Astrocyte (in vitro differentiated cells and primary cell): Measurements from ENCODE around the gene COL27A1. TPM values are rescaled to one million over a fixed set of nuclear protein-coding genes. Genes with fewer than 3 reads are reported as not detected.
"Not testable (repeated sequence)": the region's sequence is repeated elsewhere in the genome, so short reads cannot be mapped to it uniquely, and the experiment has no call there.

Experiments used
- DNase-seq: peaks from one replicate; pipeline ENCODE4 v3.0.0-alpha.2; 2010; ENCODE audit warnings: low read depth
- FAIRE-seq: peaks from 2 replicates; lab custom pipeline; 2011; peaks lifted over from hg19 to GRCh38; lab: Jason Lieb, UNC
- H2AFZ ChIP-seq: 2 replicates; pipeline ENCODE4 v1.6.0; 2012; ENCODE audit warnings: low read depth, low read length, inconsistent platforms
- H3K27ac ChIP-seq: 2 replicates; pipeline ENCODE4 v1.5.1; 2011; ENCODE audit warnings: low read depth, low read length, inconsistent platforms
- H3K27me3 ChIP-seq: 2 replicates; pipeline ENCODE4 v1.6.0; 2011; ENCODE audit warnings: low read length, inconsistent platforms; ENCODE audit not compliant: insufficient read depth
- H3K36me3 ChIP-seq: 2 replicates; pipeline ENCODE4 v1.5.1; 2011; ENCODE audit warnings: low read length, inconsistent platforms; ENCODE audit not compliant: insufficient read depth
- H3K4me1 ChIP-seq: 2 replicates; pipeline ENCODE4 v1.5.1; 2011; ENCODE audit warnings: low read length, inconsistent platforms; ENCODE audit not compliant: insufficient read depth
- H3K4me2 ChIP-seq: 2 replicates; pipeline ENCODE4 v1.6.0; 2012; ENCODE audit warnings: low read length, inconsistent platforms
- H3K4me3 ChIP-seq: 2 replicates; pipeline ENCODE4 v1.5.1; 2011; ENCODE audit warnings: low read depth, mild to moderate bottlenecking, low read length, inconsistent platforms; ENCODE audit not compliant: insufficient read depth
- H3K79me2 ChIP-seq: 2 replicates; pipeline ENCODE4 v1.6.0; 2012; ENCODE audit warnings: mild to moderate bottlenecking, low read length, inconsistent platforms; ENCODE audit not compliant: insufficient read depth
- H3K9ac ChIP-seq: 2 replicates; pipeline ENCODE4 v1.6.0; 2012; ENCODE audit warnings: mild to moderate bottlenecking, low read length, inconsistent platforms
- H3K9me3 ChIP-seq: 2 replicates; pipeline ENCODE4 v1.5.1; 2012; ENCODE audit warnings: low read depth, mild to moderate bottlenecking, low read length, inconsistent platforms; ENCODE audit not compliant: insufficient read depth
- H4K20me1 ChIP-seq: 2 replicates; pipeline ENCODE4 v1.6.0; 2012; ENCODE audit warnings: low read length, inconsistent platforms; ENCODE audit not compliant: insufficient read depth
- H3K27ac Mint-ChIP-seq: one replicate; pipeline ENCODE4 v1.8.0; 2021; ENCODE audit warnings: mild to moderate bottlenecking, mixed read lengths; ENCODE audit not compliant: unreplicated experiment
- H3K27me3 Mint-ChIP-seq: one replicate; pipeline ENCODE4 v1.8.0; 2021; ENCODE audit warnings: low read depth, mixed read lengths; ENCODE audit not compliant: unreplicated experiment
- H3K36me3 Mint-ChIP-seq: one replicate; pipeline ENCODE4 v1.8.0; 2021; ENCODE audit warnings: low read depth, mixed read lengths; ENCODE audit not compliant: unreplicated experiment
- H3K4me1 Mint-ChIP-seq: one replicate; pipeline ENCODE4 v1.8.0; 2021; ENCODE audit warnings: low read depth, mixed read lengths; ENCODE audit not compliant: unreplicated experiment
- H3K4me3 Mint-ChIP-seq: one replicate; pipeline ENCODE4 v1.8.0; 2021; ENCODE audit warnings: mild to moderate bottlenecking, moderate library complexity, mixed read lengths; ENCODE audit not compliant: unreplicated experiment
- H3K9me3 Mint-ChIP-seq: one replicate; pipeline ENCODE4 v1.8.0; 2021; ENCODE audit warnings: mild to moderate bottlenecking, mixed read lengths; ENCODE audit not compliant: unreplicated experiment
- CTCF ChIP-seq: IDR thresholded peaks from 2 replicates; pipeline ENCODE4 v1.5.1; 2011; ENCODE audit warnings: low read depth, mild to moderate bottlenecking, inconsistent platforms, low read length, moderate library complexity; ENCODE audit not compliant: insufficient read depth
- EZH2 ChIP-seq: IDR thresholded peaks from 2 replicates; pipeline ENCODE4 v1.6.1; 2012; ENCODE audit warnings: mild to moderate bottlenecking, low read length, inconsistent platforms; ENCODE audit not compliant: insufficient read depth
- total RNA-seq: library from RNA; stranded (reverse); gene quantifications from 2 replicates; pipeline ENCODE4 v1.2.1, GENCODE V29; 2021

The COL27A1 gene
- total RNA-seq, 1 donor from 2014 or later, result 31.2 TPM

GRCh38 chr9:114189823-114190562 lies 34.7 kb downstream of the COL27A1 start:
- TF ChIP-seq CTCF (no peak), EZH2 (no peak)
- no peaks in the 10 kb centered on the region for H3K36me3 ChIP-seq
- Mint-ChIP-seq H3K36me3 (peaks cover 49% of the 10 kb centered on the region), H3K4me3 (no peak overlapping the region), H3K27ac (no peak overlapping the region), H3K27me3 (no peaks in the 10 kb centered on the region), H3K4me1 (peaks cover 8% of the 10 kb centered on the region), H3K9me3 (peaks cover 8% of the 10 kb centered on the region)
- H3K9me3 ChIP-seq, result no peaks in the 10 kb centered on the region
- H2AFZ ChIP-seq, result no peak overlapping the region
- DNase-seq (no peak), FAIRE-seq (no peak)
- H3K4me3 ChIP-seq, result no peak overlapping the region
- H4K20me1 ChIP-seq, result peaks cover 12% of the 10 kb centered on the region
- no peak overlapping the region for H3K9ac ChIP-seq
- no peaks in the 10 kb centered on the region for H3K79me2 ChIP-seq
- H3K4me2 ChIP-seq, result no peak overlapping the region
- H3K4me1 ChIP-seq, result no peaks in the 10 kb centered on the region
- H3K27ac ChIP-seq, result no peak overlapping the region
- H3K27me3 ChIP-seq, result no peaks in the 10 kb centered on the region

GRCh38 chr9:114190563-114190905 lies 35.2 kb downstream of the COL27A1 start:
- no peaks in the 10 kb centered on the region for H3K36me3 ChIP-seq
- Mint-ChIP-seq H3K9me3 (peaks cover 8% of the 10 kb centered on the region), H3K36me3 (peaks cover 50% of the 10 kb centered on the region), H3K4me1 (peaks cover 8% of the 10 kb centered on the region), H3K4me3 (no peak overlapping the region), H3K27ac (no peak overlapping the region), H3K27me3 (no peaks in the 10 kb centered on the region)
- H3K9me3 ChIP-seq, result no peaks in the 10 kb centered on the region
- no peak overlapping the region for H3K9ac ChIP-seq
- H2AFZ ChIP-seq, result no peak overlapping the region
- H3K4me3 ChIP-seq, result no peak overlapping the region
- TF ChIP-seq EZH2 (no peak), CTCF (no peak)
- FAIRE-seq, result no peak
- H3K27ac ChIP-seq, result no peak overlapping the region
- H3K4me1 ChIP-seq, result no peaks in the 10 kb centered on the region
- no peaks in the 10 kb centered on the region for H3K27me3 ChIP-seq
- H3K4me2 ChIP-seq, result no peak overlapping the region
- no peak for DNase-seq
- H4K20me1 ChIP-seq, result peaks cover 9% of the 10 kb centered on the region
- H3K79me2 ChIP-seq, result no peaks in the 10 kb centered on the region

GRCh38 chr9:114191402-114191801 lies 36.1 kb downstream of the COL27A1 start:
- H3K9ac ChIP-seq, H3K79me2 ChIP-seq, H2AFZ ChIP-seq, H3K9me3 ChIP-seq, DNase-seq, H3K4me3 ChIP-seq, H4K20me1 ChIP-seq, H3K4me2 ChIP-seq, H3K4me3 Mint-ChIP-seq, H3K27ac ChIP-seq, FAIRE-seq, H3K4me1 ChIP-seq, H3K27ac Mint-ChIP-seq, H3K4me1 Mint-ChIP-seq, H3K36me3 ChIP-seq, H3K27me3 Mint-ChIP-seq, H3K27me3 ChIP-seq, H3K9me3 Mint-ChIP-seq: not testable (repeated sequence)
- H3K36me3 Mint-ChIP-seq, result peaks cover 47% of the 10 kb centered on the region
